ENCODE measurements around the gene PARD3B. TPM values are rescaled to one million over a fixed set of nuclear protein-coding genes. Genes with fewer than 3 reads are reported as not detected.

The PARD3B gene
- total RNA-seq, 1 experiment from 2014 or later, result 6.4 TPM

- no peaks in the 10 kb centered on the region; the same call in 1 of the 2 replicates for H3K4me1 ChIP-seq (ENCODE audit: insufficient read depth, low read length)
- H2BK15ac ChIP-seq (ENCODE audit: low read depth, low read length), result no peak overlapping the region
- no peaks in the 10 kb centered on the region for H3K79me1 ChIP-seq (ENCODE audit: insufficient read depth, low read depth, low read length, poor library complexity, severe bottlenecking)
- H3K4me1 Mint-ChIP-seq, result peaks cover 15 to 18% of the 10 kb centered on the region in 2 experiments
- no peak for TF ChIP-seq CTCF (conservative IDR thresholded peaks at IDR 0.05)
- no peaks in the 10 kb centered on the region for H3K9me3 ChIP-seq (ENCODE audit: control insufficient read depth, low read depth, low read length)
- no peak overlapping the region for H3K4me2 ChIP-seq (ENCODE audit: insufficient read depth, insufficient read length, low read length)
- H4K20me1 ChIP-seq (ENCODE audit: control insufficient read depth, insufficient read depth, insufficient read length), result no peaks in the 10 kb centered on the region
- H3K36me3 Mint-ChIP-seq (ENCODE audit: insufficient read depth in 1 of 3, low read depth in 3 of 3), result peaks cover 0 to 5% (median 4%) of the 10 kb centered on the region in 3 experiments; a peak in 4 of 7 replicates
- no peak overlapping the region for H3K14ac ChIP-seq (ENCODE audit: insufficient read depth, low read length)
- DNase-seq, result no peak
- H2BK20ac ChIP-seq (ENCODE audit: low read depth, low read length, poor library complexity, severe bottlenecking), result no peak overlapping the region
- no peak overlapping the region for H3K56ac ChIP-seq (ENCODE audit: insufficient read length, low read depth, low read length)
- H4K5ac ChIP-seq (ENCODE audit: insufficient read length, low read depth, low read length), result no peak overlapping the region
- no peaks in the 10 kb centered on the region for H3K23me2 ChIP-seq (ENCODE audit: insufficient read length, low read depth, low read length, poor library complexity, severe bottlenecking)
- WGBS (ENCODE audit: extremely low coverage, insufficient read length, low lambda C conversion rate), result no CpG with 5 or more reads among the region's 2 CpGs
- H3K18ac ChIP-seq (ENCODE audit: insufficient read length, low read depth, low read length), result no peak overlapping the region
- H2BK5ac ChIP-seq (ENCODE audit: insufficient read length, low read length), result no peak overlapping the region
- H3K4ac ChIP-seq (ENCODE audit: low read depth, low read length), result no peak overlapping the region
- no peak overlapping the region for H2AK5ac ChIP-seq (ENCODE audit: insufficient read length, low read length)
- no peaks in the 10 kb centered on the region for H3K79me2 ChIP-seq (ENCODE audit: insufficient read depth, low read length)
- no peak overlapping the region for H3K27ac ChIP-seq (ENCODE audit: insufficient read length, low read depth, low read length)
- no peak overlapping the region for H3K9ac ChIP-seq (ENCODE audit: extremely low read depth, insufficient read length, low read length)
- H2BK12ac ChIP-seq (ENCODE audit: insufficient read length, low read depth, low read length), result no peak overlapping the region
- no peak overlapping the region for H3K23ac ChIP-seq (ENCODE audit: insufficient read length, low read depth, low read length)
- H3K9me3 Mint-ChIP-seq, result peaks cover 2 to 4% of the 10 kb centered on the region in 2 experiments; a peak in 2 of 5 replicates
- no peak overlapping the region for H3K27ac Mint-ChIP-seq
- H2BK120ac ChIP-seq (ENCODE audit: low read depth, low read length, poor library complexity, severe bottlenecking), result no peak overlapping the region
- H3K4me3 Mint-ChIP-seq, result no peak overlapping the region
- no peak overlapping the region for H4K91ac ChIP-seq (ENCODE audit: insufficient read length, low read depth, low read length)
- no peak overlapping the region for H4K8ac ChIP-seq (replicated peaks; ENCODE audit: insufficient read length, low read depth, low read length)
- no peaks in the 10 kb centered on the region; the same call in 1 of the 2 replicates for H3K27me3 ChIP-seq (ENCODE audit: insufficient read depth, low read length)
- no peak overlapping the region for H2AFZ ChIP-seq (ENCODE audit: low read length)
- no peak overlapping the region for H3T11ph ChIP-seq (ENCODE audit: low read length)
- H3K27me3 Mint-ChIP-seq (ENCODE audit: low read depth), result peaks cover 20% of the 10 kb centered on the region
These were observed 893.0 kb downstream of the PARD3B start for GRCh38 chr2:205438241-205438640.

All from H9 (cell line).